ENCODE data around the gene KRTAP19-7.

DNA sequence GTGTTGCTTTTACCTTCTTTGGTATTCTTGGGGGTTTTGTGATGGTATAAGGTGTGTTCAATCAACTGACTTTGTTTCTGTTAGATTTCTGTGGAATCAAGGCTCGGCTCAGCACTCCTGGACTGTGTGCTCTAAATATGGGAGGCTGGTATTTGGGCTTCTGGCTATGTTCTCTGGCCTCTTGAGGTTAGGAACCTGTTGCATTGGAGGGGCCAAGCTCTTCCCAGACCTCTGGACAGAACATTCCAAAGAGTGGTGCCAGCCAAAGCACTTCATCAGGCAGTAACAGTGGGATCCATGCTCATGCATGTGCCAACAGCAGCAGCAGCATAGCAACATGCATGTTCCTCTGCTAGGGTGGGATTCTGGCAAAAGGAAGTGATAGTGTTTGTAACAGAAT, 8.3 kb downstream of the KRTAP19-7 start:
- TF ChIP-seq CREB1 (IDR thresholded peaks at IDR 0.05; ENCODE audit: low read depth) (no peak), TCF12 (IDR thresholded peaks at IDR 0.05; ENCODE audit: low read depth) (no peak), EP300 (IDR thresholded peaks at IDR 0.05; ENCODE audit: borderline replicate concordance) (no peak), CEBPB (IDR thresholded peaks at IDR 0.05) (no peak), YY1 (IDR thresholded peaks at IDR 0.05; ENCODE audit: low read depth) (no peak), TAF1 (IDR thresholded peaks at IDR 0.05; ENCODE audit: low read depth) (no peak), RAD21 (IDR thresholded peaks at IDR 0.05; ENCODE audit: low read depth) (no peak), FOXM1 (IDR thresholded peaks at IDR 0.05; ENCODE audit: borderline replicate concordance, low read depth) (no peak), NFIC (IDR thresholded peaks at IDR 0.05) (no peak), ZBTB7A (IDR thresholded peaks at IDR 0.05; ENCODE audit: low read depth) (no peak)
- TF ChIP-seq, protein P1, sequence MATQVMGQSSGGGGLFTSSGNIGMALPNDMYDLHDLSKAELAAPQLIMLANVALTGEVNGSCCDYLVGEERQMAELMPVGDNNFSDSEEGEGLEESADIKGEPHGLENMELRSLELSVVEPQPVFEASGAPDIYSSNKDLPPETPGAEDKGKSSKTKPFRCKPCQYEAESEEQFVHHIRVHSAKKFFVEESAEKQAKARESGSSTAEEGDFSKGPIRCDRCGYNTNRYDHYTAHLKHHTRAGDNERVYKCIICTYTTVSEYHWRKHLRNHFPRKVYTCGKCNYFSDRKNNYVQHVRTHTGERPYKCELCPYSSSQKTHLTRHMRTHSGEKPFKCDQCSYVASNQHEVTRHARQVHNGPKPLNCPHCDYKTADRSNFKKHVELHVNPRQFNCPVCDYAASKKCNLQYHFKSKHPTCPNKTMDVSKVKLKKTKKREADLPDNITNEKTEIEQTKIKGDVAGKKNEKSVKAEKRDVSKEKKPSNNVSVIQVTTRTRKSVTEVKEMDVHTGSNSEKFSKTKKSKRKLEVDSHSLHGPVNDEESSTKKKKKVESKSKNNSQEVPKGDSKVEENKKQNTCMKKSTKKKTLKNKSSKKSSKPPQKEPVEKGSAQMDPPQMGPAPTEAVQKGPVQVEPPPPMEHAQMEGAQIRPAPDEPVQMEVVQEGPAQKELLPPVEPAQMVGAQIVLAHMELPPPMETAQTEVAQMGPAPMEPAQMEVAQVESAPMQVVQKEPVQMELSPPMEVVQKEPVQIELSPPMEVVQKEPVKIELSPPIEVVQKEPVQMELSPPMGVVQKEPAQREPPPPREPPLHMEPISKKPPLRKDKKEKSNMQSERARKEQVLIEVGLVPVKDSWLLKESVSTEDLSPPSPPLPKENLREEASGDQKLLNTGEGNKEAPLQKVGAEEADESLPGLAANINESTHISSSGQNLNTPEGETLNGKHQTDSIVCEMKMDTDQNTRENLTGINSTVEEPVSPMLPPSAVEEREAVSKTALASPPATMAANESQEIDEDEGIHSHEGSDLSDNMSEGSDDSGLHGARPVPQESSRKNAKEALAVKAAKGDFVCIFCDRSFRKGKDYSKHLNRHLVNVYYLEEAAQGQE (IDR thresholded peaks at IDR 0.05; ENCODE audit: low read depth), result no peak
- TF ChIP-seq, protein P2, sequence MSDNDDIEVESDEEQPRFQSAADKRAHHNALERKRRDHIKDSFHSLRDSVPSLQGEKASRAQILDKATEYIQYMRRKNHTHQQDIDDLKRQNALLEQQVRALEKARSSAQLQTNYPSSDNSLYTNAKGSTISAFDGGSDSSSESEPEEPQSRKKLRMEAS (IDR thresholded peaks at IDR 0.05), result no peak
- TF ChIP-seq, protein P3, sequence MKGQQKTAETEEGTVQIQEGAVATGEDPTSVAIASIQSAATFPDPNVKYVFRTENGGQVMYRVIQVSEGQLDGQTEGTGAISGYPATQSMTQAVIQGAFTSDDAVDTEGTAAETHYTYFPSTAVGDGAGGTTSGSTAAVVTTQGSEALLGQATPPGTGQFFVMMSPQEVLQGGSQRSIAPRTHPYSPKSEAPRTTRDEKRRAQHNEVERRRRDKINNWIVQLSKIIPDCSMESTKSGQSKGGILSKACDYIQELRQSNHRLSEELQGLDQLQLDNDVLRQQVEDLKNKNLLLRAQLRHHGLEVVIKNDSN (IDR thresholded peaks at IDR 0.05), result no peak

Data from Ishikawa (cell line).